ENCODE measurements around the gene ERCC6L.

ERCC6L gene

GRCh38 chrX:72165551-72165950, 73.3 kb downstream of the ERCC6L start:
- no peak for DNase-seq

DNA sequence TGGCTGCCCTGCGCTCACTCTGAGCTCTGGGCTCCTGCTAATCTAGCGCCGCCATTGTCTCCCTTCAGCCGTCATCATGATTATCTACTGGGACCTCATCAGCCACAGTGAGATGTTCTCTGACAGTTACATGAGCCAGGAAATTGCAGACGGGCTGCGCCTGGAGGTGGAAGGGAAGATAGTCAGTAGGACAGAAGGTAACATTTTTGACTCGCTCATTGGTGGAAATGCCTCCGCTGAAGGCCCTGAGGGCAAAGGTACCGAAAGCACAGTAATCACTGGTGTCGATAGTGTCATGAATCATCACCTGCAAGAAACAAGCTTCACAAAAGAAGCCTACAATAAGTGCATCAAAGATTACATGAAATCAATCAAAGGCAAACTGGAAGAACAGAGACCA, 79.1 kb downstream of the ERCC6L start:
- no peak for DNase-seq

- DNase-seq = no peak
These were observed 80.1 kb downstream of the ERCC6L start for GRCh38 chrX:72158773-72159172.
